ENCODE measurements around the gene PLAC1. TPM values are rescaled to one million over a fixed set of nuclear protein-coding genes. Genes with fewer than 3 reads are reported as not detected.

Gene PLAC1
- total and polyA plus RNA-seq, 8 donors, result 0.07 TPM; not detected in 7

DNA sequence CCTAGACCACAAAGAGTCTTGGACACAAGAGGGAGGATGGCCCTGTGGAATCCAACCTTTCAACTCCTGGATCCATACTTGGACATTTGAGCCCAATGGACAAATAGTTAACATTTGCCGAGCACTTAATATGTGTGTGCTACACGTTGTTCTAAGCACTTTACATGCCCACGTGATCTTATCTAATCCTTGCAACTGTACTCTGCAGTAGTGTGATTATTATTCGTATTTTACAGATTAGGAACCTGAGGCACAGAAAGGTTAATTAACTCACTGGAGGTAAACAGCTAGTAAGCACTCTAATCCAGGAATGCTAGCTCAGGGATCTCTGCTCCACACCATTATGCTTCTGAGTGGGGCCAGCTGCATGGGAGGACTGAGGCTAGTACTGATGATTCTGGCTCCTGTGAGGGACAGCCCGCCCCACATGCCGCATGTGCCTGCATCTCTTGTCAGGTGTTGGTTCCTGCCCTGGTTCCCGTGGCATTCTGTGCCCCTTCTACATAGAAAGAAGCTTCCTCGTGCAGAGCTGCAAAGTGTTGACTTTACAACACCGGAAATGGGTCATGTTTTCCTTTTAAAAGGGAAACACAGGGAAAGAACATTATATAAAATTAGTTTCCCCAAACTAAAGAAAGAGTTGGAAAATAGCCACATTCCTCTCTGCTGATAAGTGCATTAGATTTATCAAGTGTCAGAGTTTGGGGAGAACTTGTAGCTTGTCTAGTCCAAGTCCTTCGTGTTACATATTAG, 34.8 kb downstream of the PLAC1 start:
- no peak overlapping the region for H3K4me3 ChIP-seq
- ATAC-seq (no peak), DNase-seq (no peak), FAIRE-seq (no peak)
- no peaks in the 10 kb centered on the region for H3K36me3 ChIP-seq
- H3K4me1 ChIP-seq, result no peaks in the 10 kb centered on the region
- TF ChIP-seq, protein P1, sequence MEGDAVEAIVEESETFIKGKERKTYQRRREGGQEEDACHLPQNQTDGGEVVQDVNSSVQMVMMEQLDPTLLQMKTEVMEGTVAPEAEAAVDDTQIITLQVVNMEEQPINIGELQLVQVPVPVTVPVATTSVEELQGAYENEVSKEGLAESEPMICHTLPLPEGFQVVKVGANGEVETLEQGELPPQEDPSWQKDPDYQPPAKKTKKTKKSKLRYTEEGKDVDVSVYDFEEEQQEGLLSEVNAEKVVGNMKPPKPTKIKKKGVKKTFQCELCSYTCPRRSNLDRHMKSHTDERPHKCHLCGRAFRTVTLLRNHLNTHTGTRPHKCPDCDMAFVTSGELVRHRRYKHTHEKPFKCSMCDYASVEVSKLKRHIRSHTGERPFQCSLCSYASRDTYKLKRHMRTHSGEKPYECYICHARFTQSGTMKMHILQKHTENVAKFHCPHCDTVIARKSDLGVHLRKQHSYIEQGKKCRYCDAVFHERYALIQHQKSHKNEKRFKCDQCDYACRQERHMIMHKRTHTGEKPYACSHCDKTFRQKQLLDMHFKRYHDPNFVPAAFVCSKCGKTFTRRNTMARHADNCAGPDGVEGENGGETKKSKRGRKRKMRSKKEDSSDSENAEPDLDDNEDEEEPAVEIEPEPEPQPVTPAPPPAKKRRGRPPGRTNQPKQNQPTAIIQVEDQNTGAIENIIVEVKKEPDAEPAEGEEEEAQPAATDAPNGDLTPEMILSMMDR (IDR thresholded peaks at IDR 0.05), result no peak
- H3K9me3 ChIP-seq, result no peaks in the 10 kb centered on the region
- intact Hi-C loops (cut with DNase I), result no loop called here
- H3K27ac ChIP-seq, result no peak overlapping the region
- 32 to 37% methylated on average over 10 of the region's 10 CpGs for WGBS, 2 donors
- H3K27me3 ChIP-seq, result peaks cover 0 to 6% (median 0%) of the 10 kb centered on the region in 4 donors

DNA sequence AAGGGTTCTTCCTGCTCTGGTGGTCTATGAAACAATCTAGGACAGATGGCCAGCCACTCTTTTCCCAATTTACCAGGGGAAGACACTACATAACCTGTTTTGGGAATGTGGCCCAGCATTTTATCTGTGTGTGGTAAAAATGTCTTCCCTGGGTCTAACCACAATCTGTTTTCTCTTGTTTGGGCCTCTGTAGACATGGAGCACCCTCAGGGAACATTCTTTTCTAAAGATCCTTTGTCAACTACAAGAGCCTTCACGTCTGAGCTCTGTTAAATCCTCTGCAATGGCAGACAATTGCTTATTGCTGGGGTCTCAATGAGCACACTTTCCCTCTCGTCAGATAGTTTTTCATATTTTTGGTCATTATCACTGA, 35.5 kb downstream of the PLAC1 start:
- WGBS, 2 donors, result 66 to 74% methylated on average over 2 of the region's 2 CpGs
- no peak for FAIRE-seq
- Histone ChIP-seq H3K9me3 (no peaks in the 10 kb centered on the region), H3K27ac (no peak overlapping the region), H3K4me1 (no peaks in the 10 kb centered on the region), H3K27me3 (peaks cover 0 to 9% (median 0%) of the 10 kb centered on the region in 4 donors), H3K36me3 (no peaks in the 10 kb centered on the region), H3K4me3 (no peak overlapping the region)
- no peak for ATAC-seq
- TF ChIP-seq, protein P1 (IDR thresholded peaks at IDR 0.05), result no peak
- intact Hi-C loops (cut with DNase I), result no loop called here
- DNase-seq, result no peak

DNA sequence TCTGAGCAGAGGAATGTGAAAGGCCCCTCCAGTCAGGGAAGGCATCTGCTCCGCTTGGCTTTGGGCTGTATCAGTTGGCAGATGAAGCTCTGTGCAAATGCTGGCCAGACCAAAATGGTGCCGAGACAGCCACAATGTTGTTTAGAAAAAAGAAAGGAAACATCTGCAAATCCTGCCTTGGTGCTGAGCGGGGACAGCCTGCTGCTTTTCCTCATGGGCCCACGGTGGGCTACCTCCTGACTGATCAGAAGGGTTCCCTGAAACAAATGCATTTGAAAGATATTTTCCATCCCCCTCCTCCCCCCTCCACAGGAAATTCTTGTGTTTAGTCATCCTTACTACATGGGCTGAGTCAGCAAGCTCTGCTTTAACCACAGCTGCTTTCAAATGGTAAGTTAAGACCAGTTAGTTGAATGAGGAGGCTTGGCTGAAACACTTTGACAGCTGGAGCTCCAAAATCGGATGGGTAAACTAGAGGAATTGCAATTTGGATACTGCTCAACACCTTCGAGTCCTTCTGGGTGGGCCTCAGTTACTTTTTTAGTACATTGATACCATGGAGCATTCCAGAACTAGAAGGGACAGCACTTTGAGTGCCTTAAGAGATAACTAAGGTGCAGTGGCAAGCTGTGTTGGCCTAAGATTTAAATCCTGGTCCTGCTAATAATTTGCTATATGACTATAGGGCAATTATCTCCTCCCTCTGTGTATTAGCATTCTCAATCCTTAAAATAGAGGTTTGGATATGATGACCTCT, 36.0 kb downstream of the PLAC1 start:
- FAIRE-seq, result no peak
- Histone ChIP-seq H3K4me1 (no peaks in the 10 kb centered on the region), H3K9me3 (no peaks in the 10 kb centered on the region), H3K4me3 (no peak overlapping the region), H3K27me3 (peaks cover 0 to 9% (median 0%) of the 10 kb centered on the region in 4 donors), H3K36me3 (no peaks in the 10 kb centered on the region), H3K27ac (no peak overlapping the region)
- ATAC-seq, result peak in 2 of 4 donors; percentile 58 to 65
- 61 to 74% methylated on average over 6 of the region's 6 CpGs for WGBS, 2 donors
- TF ChIP-seq, protein P1 (IDR thresholded peaks at IDR 0.05), result no peak
- DNase-seq, result no peak
- intact Hi-C loops (cut with DNase I), result no loop called here

DNA sequence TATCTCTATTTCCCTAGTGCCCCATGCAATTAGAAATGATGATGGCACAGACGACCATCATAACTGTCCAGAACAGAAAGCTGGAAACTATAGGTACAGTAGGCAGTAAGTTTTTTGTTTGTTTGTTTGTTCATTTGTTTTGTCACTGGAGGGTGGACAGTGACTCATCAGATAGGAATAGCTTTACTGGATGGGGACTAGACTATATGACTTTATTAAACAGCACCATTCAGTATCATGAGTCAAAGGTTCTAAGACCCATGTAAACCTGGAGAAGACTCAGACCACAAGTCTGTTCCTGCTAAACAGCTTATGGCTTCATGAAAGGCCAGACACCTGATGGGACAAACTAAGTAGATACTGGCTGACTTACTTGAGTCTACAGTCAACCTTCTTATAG, 38.4 kb downstream of the PLAC1 start:
- WGBS, 2 donors, result 59 to 62% methylated on average over 1 of the region's 1 CpG
- H3K4me1 ChIP-seq, result no peaks in the 10 kb centered on the region
- H3K27me3 ChIP-seq, result peaks cover 0 to 4% (median 0%) of the 10 kb centered on the region in 4 donors
- H3K4me3 ChIP-seq, result no peak overlapping the region
- ATAC-seq, result no peak
- no peaks in the 10 kb centered on the region for H3K9me3 ChIP-seq
- DNase-seq, result no peak
- no peak overlapping the region for H3K27ac ChIP-seq
- no peaks in the 10 kb centered on the region for H3K36me3 ChIP-seq
- no peak for FAIRE-seq
- TF ChIP-seq, protein P1 (IDR thresholded peaks at IDR 0.05), result no peak
- intact Hi-C loops (cut with DNase I), result no loop called here

DNA sequence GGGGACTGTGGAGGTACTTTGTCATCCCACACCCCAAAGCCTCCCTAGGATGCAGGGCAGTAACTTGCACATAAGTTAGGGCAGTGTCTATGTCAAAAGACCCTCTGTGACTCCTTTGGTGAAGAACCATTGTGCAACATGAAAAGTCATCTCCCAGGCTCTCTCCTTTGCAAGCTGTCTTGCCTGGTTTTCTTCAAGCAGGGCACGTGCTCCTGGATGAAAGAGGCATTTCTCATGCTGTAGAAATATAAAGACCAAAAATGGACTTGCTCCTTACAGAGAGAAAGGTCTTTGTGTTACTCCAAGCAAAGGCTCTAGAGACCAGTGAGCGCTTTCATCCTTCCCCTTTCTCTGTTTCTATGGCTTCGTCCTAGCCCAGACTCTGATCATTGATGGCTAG, 44.9 kb downstream of the PLAC1 start:
- no peak overlapping the region for H3K27ac ChIP-seq
- TF ChIP-seq, protein P1 (IDR thresholded peaks at IDR 0.05), result no peak
- H3K4me3 ChIP-seq, result no peak overlapping the region
- DNase-seq, result no peak
- 50 to 74% methylated on average over 3 of the region's 3 CpGs for WGBS, 2 donors
- H3K27me3 ChIP-seq, result peaks cover 0 to 4% (median 0%) of the 10 kb centered on the region in 4 donors
- H3K9me3 ChIP-seq, result no peaks in the 10 kb centered on the region
- intact Hi-C loops (cut with DNase I), result no loop called here
- no peaks in the 10 kb centered on the region for H3K36me3 ChIP-seq
- ATAC-seq, result no peak
- no peak for FAIRE-seq
- no peaks in the 10 kb centered on the region for H3K4me1 ChIP-seq
